Measurements from ENCODE around the gene DOLPP1.

- TF ChIP-seq CTCF (IDR thresholded peaks at IDR 0.05) (no peak), EP300 (IDR thresholded peaks at IDR 0.05; ENCODE audit: low read depth) (no peak), POLR2AphosphoS5 (IDR thresholded peaks at IDR 0.05) (peak in 1 of 3 donors; percentile 21)
Observed at GRCh38 chr9:129109952-129110739, 29.2 kb downstream of the DOLPP1 start.

Measured in transverse colon (tissue), 4 donors.